SK-N-SH treated with all-trans-retinoic acid at 6 μM for 48 hours (cell line): ENCODE results near the gene SPOCK1.

Experiments used
- ESRRG ChIP-seq: fragments of 250-450 bp; sonication (Bioruptor Pico); IDR thresholded peaks from 2 replicates; pipeline ENCODE4 v1.6.1; 2021; ENCODE audit warnings: mild to moderate bottlenecking
- RARB ChIP-seq: fragments of 250-450 bp; sonication (Bioruptor Pico); IDR thresholded peaks from 2 replicates; pipeline ENCODE4 v1.8.0; 2021; ENCODE audit warnings: mild to moderate bottlenecking, moderate library complexity
- SNAI2 ChIP-seq: fragments of 250-450 bp; sonication (Bioruptor Pico); IDR thresholded peaks from 2 replicates; pipeline ENCODE4 v1.5.0; 2020; ENCODE audit warnings: mild to moderate bottlenecking, moderate library complexity
- TCF4 ChIP-seq: fragments of 250-450 bp; sonication (Bioruptor Pico); IDR thresholded peaks from 2 replicates; pipeline ENCODE4 v1.8.0; 2021; ENCODE audit warnings: mild to moderate bottlenecking, moderate library complexity, borderline replicate concordance
- ZC3H10 ChIP-seq: fragments of 250-450 bp; sonication (Bioruptor Pico); IDR thresholded peaks from 2 replicates; pipeline ENCODE4 v1.5.1; 2021; ENCODE audit warnings: mild to moderate bottlenecking, moderate library complexity
- ZFP3 ChIP-seq: fragments of 250-450 bp; sonication (Bioruptor Pico); IDR thresholded peaks from 2 replicates; pipeline ENCODE4 v1.5.0; 2020; ENCODE audit warnings: mild to moderate bottlenecking, moderate library complexity
- ZFP30 ChIP-seq: fragments of 450-650 bp; formaldehyde crosslinking; IDR thresholded peaks from 2 replicates; pipeline ENCODE4 v1.5.0; 2022; ENCODE audit warnings: mild to moderate bottlenecking, moderate library complexity
- ZNF565 ChIP-seq: fragments of 450-650 bp; formaldehyde crosslinking; conservative IDR thresholded peaks from 2 replicates; pipeline ENCODE4 v1.5.0; 2020; ENCODE audit warnings: low read depth, mild to moderate bottlenecking, moderate library complexity

GRCh38 chr5:137054335-137054734 lies 444.8 kb downstream of the SPOCK1 start:
- TF ChIP-seq ZFP30 (CRISPR knock-in tag) (no peak), TCF4 (no peak), ESRRG (CRISPR knock-in tag) (no peak), SNAI2 (no peak), ZNF565 (CRISPR knock-in tag) (no peak), RARB (CRISPR knock-in tag) (no peak), ZFP3 (CRISPR knock-in tag) (no peak), ZC3H10 (CRISPR knock-in tag) (no peak)
